ENCODE results near the gene PTTG1IP2. TPM values are rescaled to one million over a fixed set of nuclear protein-coding genes. Genes with fewer than 3 reads are reported as not detected.
A peak's percentile ranks its signal among the peaks of the same experiment; 100 is the strongest.
"Not testable (repeated sequence)": the region's sequence is repeated elsewhere in the genome, so short reads cannot be mapped to it uniquely, and the experiment has no call there.

PTTG1IP2 gene
- total RNA-seq, 1 experiment from 2014 or later, result not detected

DNA sequence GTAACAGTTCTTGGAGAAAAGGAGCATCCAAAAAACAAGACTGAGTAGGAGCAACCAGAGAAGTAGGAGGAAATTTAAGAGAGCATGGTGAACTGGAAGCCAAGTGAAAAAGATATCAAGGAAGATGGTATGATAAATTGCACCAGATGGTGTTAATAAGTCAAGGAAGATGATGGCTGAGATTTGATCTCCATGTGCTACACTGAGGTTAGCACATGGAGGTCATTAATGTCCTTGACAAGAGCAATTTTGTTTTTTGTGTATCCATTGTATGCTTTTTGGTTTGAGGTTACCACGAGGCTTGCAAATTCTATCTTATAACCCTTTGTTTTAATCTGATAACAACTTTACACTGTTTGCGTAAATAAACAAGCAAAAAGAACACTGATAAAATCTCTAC is 11.3 kb upstream of the PTTG1IP2 start:
- intact Hi-C loops (cut with micrococcal nuclease; ENCODE audit: unreplicated experiment), result loop anchor here (5.0 kb wide), 1 partner anchor 134 kb away; no protein-coding TSS in a partner anchor
- H3K27me3 Mint-ChIP-seq (ENCODE audit: unreplicated experiment), result no peaks in the 10 kb centered on the region
- peaks cover 11% of the 10 kb centered on the region for H3K4me1 Mint-ChIP-seq (ENCODE audit: low read depth, unreplicated experiment)
- no peak overlapping the region for H3K27ac Mint-ChIP-seq (ENCODE audit: unreplicated experiment)
- no peak for DNase-seq
- H3K9me3 Mint-ChIP-seq (ENCODE audit: low read depth, unreplicated experiment), result no peaks in the 10 kb centered on the region
- TF ChIP-seq CTCF (IDR thresholded peaks at IDR 0.05; ENCODE audit: unreplicated experiment), result no peak
- CTCF ChIA-PET, result no interaction called here
- H3K4me3 Mint-ChIP-seq (ENCODE audit: low read depth, unreplicated experiment), result no peak overlapping the region
- no peaks in the 10 kb centered on the region for H3K36me3 Mint-ChIP-seq (ENCODE audit: insufficient read depth, unreplicated experiment)
- no TSS peak for BruUV-seq (replicated peaks)

DNA sequence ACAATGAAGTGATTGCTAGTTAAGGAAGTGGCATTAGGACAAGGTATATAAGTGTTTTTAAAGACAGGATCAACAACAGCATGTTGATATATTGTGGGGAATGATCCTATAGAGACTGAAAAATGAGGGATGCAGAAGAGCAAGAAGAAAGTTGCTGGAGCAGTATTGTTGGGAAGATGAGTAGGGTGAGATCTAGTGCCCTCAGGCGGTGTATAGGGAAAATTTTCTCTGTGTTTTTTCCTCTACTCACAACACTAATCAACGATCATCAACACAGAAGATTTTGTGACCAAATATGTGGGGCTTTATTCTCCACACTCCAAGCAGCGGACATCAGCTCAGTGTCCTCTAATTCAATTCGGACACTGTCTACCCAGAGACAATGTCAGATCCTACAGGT is 9.6 kb upstream of the PTTG1IP2 start:
- CTCF ChIA-PET, result no interaction called here
- peaks cover 2% of the 10 kb centered on the region for H3K9me3 Mint-ChIP-seq (ENCODE audit: low read depth, unreplicated experiment)

GRCh38 chr7:90461219-90461618 is 8.2 kb upstream of the PTTG1IP2 start:
- peaks cover 5% of the 10 kb centered on the region for H3K9me3 Mint-ChIP-seq (ENCODE audit: low read depth, unreplicated experiment)
- no peaks in the 10 kb centered on the region for H3K36me3 Mint-ChIP-seq (ENCODE audit: insufficient read depth, unreplicated experiment)
- no peak for TF ChIP-seq CTCF (IDR thresholded peaks at IDR 0.05; ENCODE audit: unreplicated experiment)
- CTCF ChIA-PET, result no interaction called here
- no peak overlapping the region for H3K27ac Mint-ChIP-seq (ENCODE audit: unreplicated experiment)
- H3K4me1 Mint-ChIP-seq (ENCODE audit: low read depth, unreplicated experiment), result peaks cover 9% of the 10 kb centered on the region
- intact Hi-C loops (cut with micrococcal nuclease; ENCODE audit: unreplicated experiment), result no loop called here
- BruUV-seq (replicated peaks), result no TSS peak
- no peak overlapping the region for H3K4me3 Mint-ChIP-seq (ENCODE audit: low read depth, unreplicated experiment)
- H3K27me3 Mint-ChIP-seq (ENCODE audit: unreplicated experiment), result no peaks in the 10 kb centered on the region
- no peak for DNase-seq

More for the DNA sequence above, 9.6 kb upstream of the PTTG1IP2 start:
- no peak overlapping the region for H3K4me3 Mint-ChIP-seq (ENCODE audit: low read depth, unreplicated experiment)
- TF ChIP-seq CTCF (IDR thresholded peaks at IDR 0.05; ENCODE audit: unreplicated experiment), result no peak
- no peaks in the 10 kb centered on the region for H3K36me3 Mint-ChIP-seq (ENCODE audit: insufficient read depth, unreplicated experiment)
- DNase-seq, result no peak
- intact Hi-C loops (cut with micrococcal nuclease; ENCODE audit: unreplicated experiment), result loop anchor here (5.0 kb wide), 1 partner anchor 132 kb away; no protein-coding TSS in a partner anchor
- H3K27ac Mint-ChIP-seq (ENCODE audit: unreplicated experiment), result no peak overlapping the region
- no TSS peak for BruUV-seq (replicated peaks)
- peaks cover 17% of the 10 kb centered on the region for H3K4me1 Mint-ChIP-seq (ENCODE audit: low read depth, unreplicated experiment)
- no peaks in the 10 kb centered on the region for H3K27me3 Mint-ChIP-seq (ENCODE audit: unreplicated experiment)

DNA sequence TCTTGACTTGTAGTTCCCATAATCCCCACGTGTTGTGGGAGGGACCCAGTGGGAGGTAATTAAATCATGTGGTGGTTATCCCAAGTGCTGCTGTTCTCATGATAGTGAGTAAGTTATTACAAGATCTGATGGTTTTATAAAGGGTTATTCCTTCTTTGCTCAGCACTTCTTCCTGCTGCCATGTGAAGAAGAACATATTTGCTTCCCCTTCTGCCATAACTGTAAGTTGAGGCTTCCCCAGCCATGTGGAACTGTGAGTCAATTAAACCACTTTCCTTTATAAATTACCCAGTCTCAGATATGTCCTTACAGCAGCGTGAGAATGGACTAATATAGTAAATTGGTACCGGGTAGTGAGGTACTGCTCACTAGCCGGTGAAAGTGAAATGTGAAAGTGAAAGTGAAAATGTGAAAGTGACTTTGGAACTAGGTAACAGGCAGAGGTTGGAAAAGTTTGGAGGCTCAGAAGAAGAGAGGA is 6.2 kb upstream of the PTTG1IP2 start:
- BruUV-seq (replicated peaks); H3K4me1 Mint-ChIP-seq (ENCODE audit: low read depth, unreplicated experiment); CTCF ChIA-PET; H3K9me3 Mint-ChIP-seq (ENCODE audit: low read depth, unreplicated experiment); DNase-seq; H3K36me3 Mint-ChIP-seq (ENCODE audit: insufficient read depth, unreplicated experiment); intact Hi-C loops (cut with micrococcal nuclease; ENCODE audit: unreplicated experiment); H3K27me3 Mint-ChIP-seq (ENCODE audit: unreplicated experiment): not testable (repeated sequence)
- peak overlapping the region; percentile 52 for H3K27ac Mint-ChIP-seq (ENCODE audit: unreplicated experiment)
- peak overlapping the region; percentile 57 for H3K4me3 Mint-ChIP-seq (ENCODE audit: low read depth, unreplicated experiment)

DNA sequence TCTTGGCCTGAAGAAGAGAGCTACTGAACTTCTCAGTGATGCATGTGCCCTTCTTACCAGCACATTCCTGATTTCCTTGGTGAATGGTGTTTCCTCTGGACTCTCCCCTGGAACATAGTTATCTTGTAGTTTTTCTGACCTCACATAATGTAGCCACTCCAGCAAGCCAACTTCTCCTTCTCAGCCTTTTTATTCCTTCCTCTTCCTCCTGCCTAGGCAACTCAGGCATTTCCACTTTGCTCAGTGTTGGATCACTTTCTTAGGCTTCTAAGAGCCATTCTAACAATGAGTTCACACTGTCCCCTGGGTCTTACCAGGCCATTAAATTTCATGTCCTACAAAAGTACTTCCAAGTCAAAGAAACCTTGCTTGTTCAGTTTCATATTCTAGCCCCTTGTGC is 3.6 kb upstream of the PTTG1IP2 start:
- no peak overlapping the region for H3K4me3 Mint-ChIP-seq (ENCODE audit: low read depth, unreplicated experiment)
- H3K27ac Mint-ChIP-seq (ENCODE audit: unreplicated experiment), result no peak overlapping the region
- BruUV-seq (replicated peaks), result no TSS peak
- no peak for TF ChIP-seq CTCF (IDR thresholded peaks at IDR 0.05; ENCODE audit: unreplicated experiment)
- peaks cover 5% of the 10 kb centered on the region for H3K9me3 Mint-ChIP-seq (ENCODE audit: low read depth, unreplicated experiment)
- CTCF ChIA-PET, result no interaction called here
- no peaks in the 10 kb centered on the region for H3K27me3 Mint-ChIP-seq (ENCODE audit: unreplicated experiment)
- no peak for DNase-seq
- peaks cover 9% of the 10 kb centered on the region for H3K4me1 Mint-ChIP-seq (ENCODE audit: low read depth, unreplicated experiment)
- intact Hi-C loops (cut with micrococcal nuclease; ENCODE audit: unreplicated experiment), result no loop called here
- H3K36me3 Mint-ChIP-seq (ENCODE audit: insufficient read depth, unreplicated experiment), result no peaks in the 10 kb centered on the region

Measured in Calu3 (cell line).